Loucy (cell line): ENCODE results near the gene RPS6KA1.

Experiments
- H2AFZ ChIP-seq: fragments of 200-600 bp; sonication (generic); 2 replicates; pipeline ENCODE4 v1.6.0; 2016; ENCODE audit warnings: antibody characterized with exemption, mild to moderate bottlenecking, low read length, moderate library complexity
- H3F3A ChIP-seq: fragments of 200-600 bp; 2 replicates; pipeline ENCODE4 v1.6.0; 2016; ENCODE audit warnings: antibody characterized with exemption, low read depth, mild to moderate bottlenecking
- H3K27me3 ChIP-seq: fragments of 200-600 bp; sonication (generic); 2 replicates; pipeline ENCODE4 v1.6.1; 2014; ENCODE audit warnings: low read length, mild to moderate bottlenecking; ENCODE audit not compliant: insufficient read depth, poor library complexity, severe bottlenecking
- H3K36me3 ChIP-seq: fragments of 200-600 bp; sonication (generic); 2 replicates; pipeline ENCODE4 v1.6.1; 2016; ENCODE audit warnings: low read length; ENCODE audit not compliant: insufficient read depth
- H3K4me1 ChIP-seq: fragments of 200-600 bp; sonication (generic); 2 replicates; pipeline ENCODE4 v1.5.1; 2014; ENCODE audit warnings: low read length, mild to moderate bottlenecking; ENCODE audit not compliant: insufficient read depth, poor library complexity, severe bottlenecking
- H3K4me2 ChIP-seq: fragments of 200-600 bp; sonication (generic); 2 replicates; pipeline ENCODE4 v1.6.0; 2014; ENCODE audit warnings: antibody characterized with exemption, low read length, low read depth, mild to moderate bottlenecking; ENCODE audit not compliant: poor library complexity, severe bottlenecking
- H3K4me3 ChIP-seq: fragments of 200-600 bp; sonication (generic); 2 replicates; pipeline ENCODE4 v1.5.1; 2014; ENCODE audit warnings: low read length, mild to moderate bottlenecking, mixed read lengths; ENCODE audit not compliant: poor library complexity, severe bottlenecking
- H3K79me2 ChIP-seq: fragments of 200-600 bp; sonication (generic); 2 replicates; pipeline ENCODE4 v1.6.1; 2014; ENCODE audit warnings: low read length; ENCODE audit not compliant: insufficient read depth
- H3K9ac ChIP-seq: fragments of 200-600 bp; sonication (generic); 2 replicates; pipeline ENCODE4 v1.6.0; 2014; ENCODE audit warnings: mild to moderate bottlenecking, low read depth, low read length, moderate library complexity; ENCODE audit not compliant: poor library complexity, severe bottlenecking
- H3K9me2 ChIP-seq: fragments of 200-600 bp; sonication (generic); replicated peaks from 2 replicates; pipeline ENCODE4 v1.6.1; 2016; ENCODE audit warnings: low read depth, low read length, mixed read lengths
- H3K9me3 ChIP-seq: fragments of 200-600 bp; sonication (generic); 2 replicates; pipeline ENCODE4 v1.6.1; 2014; ENCODE audit warnings: mild to moderate bottlenecking, antibody characterized with exemption, low read length, low read depth; ENCODE audit not compliant: insufficient read depth
- H4K20me1 ChIP-seq: fragments of 200-600 bp; sonication (generic); 2 replicates; pipeline ENCODE4 v1.6.0; 2014; ENCODE audit warnings: antibody characterized with exemption, low read length, mild to moderate bottlenecking; ENCODE audit not compliant: insufficient read depth, poor library complexity, severe bottlenecking
- CTCF ChIP-seq: fragments of 200-600 bp; sonication (generic); conservative IDR thresholded peaks from 2 replicates; pipeline ENCODE4 v1.5.1; 2014; ENCODE audit warnings: mild to moderate bottlenecking, antibody characterized with exemption, low read length
- EZH2phosphoT487 ChIP-seq: fragments of 200-600 bp; IDR thresholded peaks from 2 replicates; pipeline ENCODE4 v1.6.1; 2018; ENCODE audit warnings: antibody characterized with exemption, mild to moderate bottlenecking, moderate library complexity, borderline replicate concordance

The RPS6KA1 gene

GRCh38 chr1:26520339-26520738 lies 9.2 kb upstream of the RPS6KA1 start:
- no peak overlapping the region for H3K4me3 ChIP-seq
- H3K4me1 ChIP-seq, result no peaks in the 10 kb centered on the region
- H3K9me3 ChIP-seq, result no peaks in the 10 kb centered on the region
- no peaks in the 10 kb centered on the region for H3K36me3 ChIP-seq
- no peaks in the 10 kb centered on the region for H3K27me3 ChIP-seq
- H3K79me2 ChIP-seq, result no peaks in the 10 kb centered on the region
- no peak overlapping the region for H2AFZ ChIP-seq
- H3K9ac ChIP-seq, result no peak overlapping the region
- H3K9me2 ChIP-seq, result no peaks in the 10 kb centered on the region
- TF ChIP-seq EZH2phosphoT487 (no peak), CTCF (no peak)
- no peaks in the 10 kb centered on the region for H3F3A ChIP-seq
- H4K20me1 ChIP-seq, result no peaks in the 10 kb centered on the region
- H3K4me2 ChIP-seq, result no peak overlapping the region

DNA sequence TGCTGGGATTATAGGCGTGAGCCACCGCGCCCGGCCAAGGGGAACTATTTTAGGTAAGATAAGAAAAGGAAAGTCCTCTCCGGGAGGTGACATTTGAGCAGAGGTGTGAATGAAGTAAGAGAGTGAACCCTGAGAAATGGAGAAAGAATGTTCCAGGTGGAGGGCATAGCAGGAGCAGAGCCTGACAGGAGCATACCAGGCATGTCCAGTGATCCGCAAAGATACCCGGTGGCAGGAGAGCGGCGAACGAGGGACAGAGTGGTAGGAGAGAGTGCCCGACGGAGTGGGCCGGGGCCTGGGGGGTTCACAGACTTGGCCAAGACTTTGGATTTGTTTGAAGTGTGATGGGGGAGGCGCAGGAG lies 7.9 kb upstream of the RPS6KA1 start:
- H3K79me2 ChIP-seq, result no peaks in the 10 kb centered on the region
- H3K36me3 ChIP-seq, result no peaks in the 10 kb centered on the region
- H3K9me3 ChIP-seq, result no peaks in the 10 kb centered on the region
- H2AFZ ChIP-seq, result no peak overlapping the region
- no peak overlapping the region for H3K9ac ChIP-seq
- no peaks in the 10 kb centered on the region for H4K20me1 ChIP-seq
- TF ChIP-seq CTCF, result no peak
- H3F3A ChIP-seq, result no peaks in the 10 kb centered on the region
- no peaks in the 10 kb centered on the region for H3K9me2 ChIP-seq
- H3K4me1 ChIP-seq, result no peaks in the 10 kb centered on the region
- no peak overlapping the region for H3K4me2 ChIP-seq
- no peaks in the 10 kb centered on the region for H3K27me3 ChIP-seq
- no peak overlapping the region for H3K4me3 ChIP-seq

GRCh38 chr1:26522073-26522472 lies 7.5 kb upstream of the RPS6KA1 start:
- Histone ChIP-seq H2AFZ (no peak overlapping the region), H3K9me3 (no peaks in the 10 kb centered on the region), H3K4me1 (no peaks in the 10 kb centered on the region), H4K20me1 (no peaks in the 10 kb centered on the region), H3K4me2 (no peak overlapping the region), H3K9ac (no peak overlapping the region), H3K79me2 (no peaks in the 10 kb centered on the region), H3K36me3 (no peaks in the 10 kb centered on the region), H3K4me3 (no peak overlapping the region), H3F3A (no peaks in the 10 kb centered on the region), H3K9me2 (no peaks in the 10 kb centered on the region), H3K27me3 (no peaks in the 10 kb centered on the region)
- TF ChIP-seq CTCF (no peak), EZH2phosphoT487 (no peak)
